HG03378 (cell line): Measurements from ENCODE around the gene SEC62.
A peak's percentile ranks its signal among the peaks of the same experiment; 100 is the strongest.

Experiments used
- ATAC-seq: cut with Tn5 transposase; IDR thresholded peaks from one replicate; pipeline ENCODE4 v1.9.1; 2021; ENCODE audit warnings: mild to moderate bottlenecking, moderate library complexity; ENCODE audit not compliant: unreplicated experiment

SEC62 gene

GRCh38 chr3:169966951-169967915, 626 bp downstream of the SEC62 start:
- peak; percentile 28 for ATAC-seq

- ATAC-seq = no peak
Measured at GRCh38 chr3:169968224-169968885, 1.7 kb downstream of the SEC62 start.

- ATAC-seq = no peak
Measured at GRCh38 chr3:169969174-169970095, 2.8 kb downstream of the SEC62 start.

DNA sequence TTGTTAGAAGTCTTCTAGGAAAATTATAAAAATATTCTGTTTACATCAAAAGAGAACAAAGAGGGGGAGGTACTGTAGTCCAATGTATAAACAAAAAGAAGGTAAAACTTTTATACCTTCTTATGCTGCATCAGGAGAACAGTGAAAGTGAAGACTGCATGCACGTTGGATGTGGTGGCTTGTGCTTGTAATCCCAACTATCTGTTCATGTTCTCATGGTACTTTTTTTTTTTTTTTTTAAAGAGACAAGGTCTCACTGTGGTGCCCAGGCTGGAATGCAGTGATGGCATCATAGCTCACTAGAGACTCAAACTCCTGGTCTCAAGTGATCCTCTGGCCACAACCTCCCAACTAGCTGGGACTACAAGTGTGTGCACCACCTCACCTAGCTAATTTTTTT, 4.2 kb downstream of the SEC62 start:
- ATAC-seq = no peak

GRCh38 chr3:169971522-169971921, 4.9 kb downstream of the SEC62 start:
- ATAC-seq = no peak

GRCh38 chr3:169980055-169980454, 13.4 kb downstream of the SEC62 start:
- ATAC-seq = no peak

- ATAC-seq = no peak
Measured at GRCh38 chr3:169984292-169984691, 17.7 kb downstream of the SEC62 start.

DNA sequence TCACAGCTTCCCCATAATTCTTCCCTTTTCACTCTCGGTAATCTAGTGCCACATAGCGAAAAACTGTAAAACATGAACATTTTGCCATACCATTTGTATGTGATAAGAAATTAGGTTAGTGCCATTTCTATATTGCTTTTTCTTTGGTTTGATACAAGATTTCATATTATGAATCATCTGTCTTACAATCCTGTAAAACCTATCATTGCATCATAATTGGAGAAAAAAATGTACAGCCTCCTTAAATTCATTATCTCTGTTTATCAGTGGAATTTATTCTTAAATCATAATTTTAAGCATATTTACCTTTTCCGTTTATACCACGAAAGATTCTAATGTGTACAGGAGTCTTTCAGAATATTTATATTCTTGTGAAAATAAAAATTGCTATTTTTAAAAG, 23.8 kb downstream of the SEC62 start:
- ATAC-seq = no peak

DNA sequence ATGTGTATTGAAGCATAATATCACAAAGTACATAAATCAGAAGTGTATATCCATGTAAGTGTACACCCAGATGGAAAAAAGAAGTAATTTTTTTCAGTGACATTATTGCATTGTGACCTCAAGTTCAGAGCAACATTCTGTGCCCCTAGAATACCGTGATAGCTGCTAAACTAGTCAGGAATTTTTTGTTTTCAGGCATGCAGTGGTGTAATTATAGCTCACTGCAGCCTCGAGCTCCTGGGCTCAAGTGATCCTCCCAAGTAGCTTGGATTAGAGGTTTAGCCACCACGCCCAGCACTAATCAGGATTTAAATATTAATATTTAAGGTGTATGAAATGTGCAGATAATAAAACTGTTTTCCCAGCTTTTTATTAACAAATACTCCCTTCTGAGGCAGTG, 25.5 kb downstream of the SEC62 start:
- ATAC-seq = no peak

GRCh38 chr3:169992781-169993180, 26.2 kb downstream of the SEC62 start:
- no peak for ATAC-seq

DNA sequence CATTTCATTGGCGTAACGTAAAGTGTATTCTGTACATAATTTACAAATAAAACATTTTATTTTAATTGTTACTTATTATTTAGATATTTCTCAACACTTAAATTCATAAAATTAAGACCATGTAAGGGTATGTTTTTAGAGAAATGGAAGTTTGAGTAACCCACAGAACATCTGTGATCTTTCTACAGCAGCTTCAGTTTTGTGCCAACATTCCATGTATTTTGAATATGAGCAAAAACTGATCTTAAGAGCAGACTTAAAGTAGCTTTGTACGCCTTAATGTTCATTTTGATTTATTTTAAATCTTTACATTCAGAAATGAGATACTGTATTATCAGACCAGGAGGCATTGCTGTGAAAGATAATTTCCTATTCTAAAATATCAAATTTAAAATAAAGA, 27.2 kb downstream of the SEC62 start:
- no peak for ATAC-seq

- no peak for ATAC-seq
Measured at GRCh38 chr3:169996063-169996462, 29.5 kb downstream of the SEC62 start.

- ATAC-seq = peak; percentile 36
Measured at GRCh38 chr3:169998668-169999131, 32.1 kb downstream of the SEC62 start.

DNA sequence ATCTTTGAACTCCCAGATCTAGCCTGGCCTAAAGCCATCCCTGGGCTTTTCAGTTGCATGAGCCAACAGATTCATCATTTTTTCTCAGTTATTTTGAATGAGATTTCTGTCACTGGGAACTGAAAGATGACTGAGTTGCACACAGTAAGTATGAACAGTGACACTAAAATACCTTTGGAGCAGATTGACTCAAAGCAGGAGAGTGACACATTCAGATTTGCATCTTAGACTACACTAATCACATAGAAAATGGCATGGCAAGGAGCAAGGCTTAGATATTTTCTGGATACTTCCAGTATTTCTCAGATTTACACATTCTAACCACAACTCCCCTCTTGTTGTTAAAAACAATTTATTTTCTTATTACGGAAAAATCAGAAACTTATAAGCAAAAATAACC, 32.8 kb downstream of the SEC62 start:
- ATAC-seq = peak; percentile 95

GRCh38 chr3:170000051-170000450, 33.4 kb downstream of the SEC62 start:
- no peak for ATAC-seq

DNA sequence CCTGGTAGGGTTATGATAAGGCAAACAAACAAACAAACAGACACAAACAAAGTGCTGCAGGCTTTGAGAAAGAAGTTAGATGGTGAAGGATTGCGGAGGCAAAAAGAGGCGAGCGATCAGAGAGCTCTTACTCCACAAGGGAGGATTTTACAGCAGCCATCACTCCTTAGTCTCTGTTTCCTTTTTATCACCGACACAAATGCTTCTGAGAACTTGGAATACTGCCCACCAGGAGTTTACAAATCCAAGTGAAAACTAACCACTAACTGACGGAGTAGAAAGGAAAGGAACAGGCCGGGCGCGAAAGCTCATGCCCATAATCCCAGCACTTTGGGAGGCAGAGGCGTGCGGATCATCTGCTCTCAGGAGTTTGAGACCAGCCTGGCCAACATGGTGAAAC, 35.6 kb downstream of the SEC62 start:
- ATAC-seq = no peak

- ATAC-seq = no peak
Measured at GRCh38 chr3:170002879-170003278, 36.3 kb downstream of the SEC62 start.

- ATAC-seq = no peak
Measured at GRCh38 chr3:170003881-170004356, 37.3 kb downstream of the SEC62 start.

DNA sequence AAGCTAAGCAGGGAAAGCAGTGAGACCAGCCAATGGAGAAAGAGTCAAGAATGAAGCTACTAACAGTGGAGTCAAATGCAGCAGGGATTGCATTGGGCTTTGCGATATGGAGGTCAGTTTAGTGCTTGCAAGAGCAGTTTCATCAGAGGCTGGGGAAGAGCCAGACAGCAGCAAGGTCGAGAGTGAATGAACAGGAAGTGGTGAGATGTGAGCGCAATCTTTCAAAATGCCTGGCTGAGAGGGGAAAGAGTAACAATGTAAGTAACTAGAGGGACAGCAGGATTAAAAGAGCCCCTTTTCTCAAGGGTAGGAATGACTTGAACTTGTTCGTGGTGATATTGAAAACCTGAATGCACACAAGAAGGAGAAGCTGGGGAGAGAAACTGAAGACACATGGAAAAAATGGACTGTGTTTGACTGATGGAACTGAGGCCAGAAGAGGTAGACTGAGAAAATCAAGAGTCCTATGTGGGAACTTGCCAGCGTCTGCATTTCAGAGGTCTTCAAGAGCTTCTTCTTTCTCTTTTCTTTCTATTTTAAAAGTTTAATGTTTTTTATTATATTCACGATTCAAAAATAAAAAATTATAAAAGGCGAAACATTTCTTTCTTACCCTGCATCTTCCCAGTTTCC, 40.5 kb downstream of the SEC62 start:
- peak; percentile 92 for ATAC-seq

GRCh38 chr3:170010498-170010897, 43.9 kb downstream of the SEC62 start:
- ATAC-seq = no peak
